GM12878 (cell line): ENCODE results near the gene FCAMR.

Experiments
- ELK1 ChIP-seq: IDR thresholded peaks from 2 replicates; pipeline ENCODE4 v1.6.1; 2012; ENCODE audit warnings: low read depth, low read length, improper control_type of control experiment
- EZH2 ChIP-seq: IDR thresholded peaks from 2 replicates; pipeline ENCODE4 v1.6.1; 2012; ENCODE audit warnings: low read depth, mild to moderate bottlenecking, control low read depth, inconsistent platforms, low read length, borderline replicate concordance; ENCODE audit not compliant: control insufficient read depth
- GABPA ChIP-seq: IDR thresholded peaks from 2 replicates; pipeline ENCODE4 v1.6.1; 2014; ENCODE audit warnings: antibody characterized with exemption, low read depth, mild to moderate bottlenecking, inconsistent platforms
- MAX ChIP-seq: IDR thresholded peaks from 2 replicates; pipeline ENCODE4 v1.6.1; 2012; ENCODE audit warnings: low read depth, low read length, improper control_type of control experiment
- PAX8 ChIP-seq: fragments of 450-650 bp; IDR thresholded peaks from 2 replicates; pipeline ENCODE4 v1.6.1; 2017; ENCODE audit warnings: mild to moderate bottlenecking, moderate library complexity
- RAD21 ChIP-seq: IDR thresholded peaks from 2 replicates; pipeline ENCODE4 v1.6.1; 2011; ENCODE audit warnings: mild to moderate bottlenecking, low read depth, low read length, moderate library complexity; ENCODE audit not compliant: insufficient read depth
- SMAD5 ChIP-seq: IDR thresholded peaks from 2 replicates; pipeline ENCODE4 v1.6.1; 2016; ENCODE audit warnings: antibody characterized with exemption, low read depth
- TAF1 ChIP-seq: IDR thresholded peaks from 2 replicates; pipeline ENCODE4 v1.6.1; 2011; ENCODE audit warnings: mild to moderate bottlenecking, low read depth, low read length, borderline replicate concordance
- YBX1 ChIP-seq: fragments of 450-650 bp; IDR thresholded peaks from 2 replicates; pipeline ENCODE4 v1.6.1; 2016; ENCODE audit warnings: antibody characterized with exemption
- ZNF217 ChIP-seq: fragments of 450-650 bp; IDR thresholded peaks from 2 replicates; pipeline ENCODE4 v1.6.1; 2017; ENCODE audit warnings: antibody characterized with exemption, mild to moderate bottlenecking
- ZZZ3 ChIP-seq: IDR thresholded peaks from 2 replicates; pipeline ENCODE4 v1.6.1; 2011; ENCODE audit warnings: low read depth; ENCODE audit not compliant: control insufficient read depth, insufficient read length
- TF ChIP-seq, protein P1 (sequence below): IDR thresholded peaks from 2 replicates; pipeline ENCODE4 v1.6.1; 2012; ENCODE audit warnings: low read length, inconsistent platforms

- TF ChIP-seq ZNF217: no peak
- TF ChIP-seq RAD21: no peak
- no peak for TF ChIP-seq EZH2
- TF ChIP-seq ELK1: no peak
- TF ChIP-seq TAF1: no peak
- no peak for TF ChIP-seq ZZZ3
- no peak for TF ChIP-seq PAX8
- TF ChIP-seq SMAD5: no peak
- no peak for TF ChIP-seq GABPA
- TF ChIP-seq, protein P1, sequence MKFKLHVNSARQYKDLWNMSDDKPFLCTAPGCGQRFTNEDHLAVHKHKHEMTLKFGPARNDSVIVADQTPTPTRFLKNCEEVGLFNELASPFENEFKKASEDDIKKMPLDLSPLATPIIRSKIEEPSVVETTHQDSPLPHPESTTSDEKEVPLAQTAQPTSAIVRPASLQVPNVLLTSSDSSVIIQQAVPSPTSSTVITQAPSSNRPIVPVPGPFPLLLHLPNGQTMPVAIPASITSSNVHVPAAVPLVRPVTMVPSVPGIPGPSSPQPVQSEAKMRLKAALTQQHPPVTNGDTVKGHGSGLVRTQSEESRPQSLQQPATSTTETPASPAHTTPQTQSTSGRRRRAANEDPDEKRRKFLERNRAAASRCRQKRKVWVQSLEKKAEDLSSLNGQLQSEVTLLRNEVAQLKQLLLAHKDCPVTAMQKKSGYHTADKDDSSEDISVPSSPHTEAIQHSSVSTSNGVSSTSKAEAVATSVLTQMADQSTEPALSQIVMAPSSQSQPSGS: no peak
- no peak for TF ChIP-seq MAX
- TF ChIP-seq YBX1: no peak
Measured at GRCh38 chr1:206992790-206993189, 22.5 kb upstream of the FCAMR start.
